Glutamatergic neuron (in vitro differentiated cells): Measurements from ENCODE around the gene LHX2. TPM values are rescaled to one million over a fixed set of nuclear protein-coding genes. Genes with fewer than 3 reads are reported as not detected.

Source experiments
- DNase-seq: peaks from one replicate; pipeline ENCODE4 v3.0.0; 2022
- H3K27ac Mint-ChIP-seq: one replicate; pipeline ENCODE4 v1.8.0; 2020; ENCODE audit warnings: mild to moderate bottlenecking, mixed read lengths, inconsistent platforms; ENCODE audit not compliant: unreplicated experiment
- H3K27me3 Mint-ChIP-seq: one replicate; pipeline ENCODE4 v1.8.0; 2020; ENCODE audit warnings: mild to moderate bottlenecking, moderate library complexity, mixed read lengths, inconsistent platforms; ENCODE audit not compliant: unreplicated experiment
- H3K36me3 Mint-ChIP-seq: one replicate; pipeline ENCODE4 v1.8.0; 2020; ENCODE audit warnings: mild to moderate bottlenecking, mixed read lengths, inconsistent platforms; ENCODE audit not compliant: unreplicated experiment
- H3K4me1 Mint-ChIP-seq: one replicate; pipeline ENCODE4 v1.8.0; 2020; ENCODE audit warnings: mild to moderate bottlenecking, low read depth, mixed read lengths, inconsistent platforms; ENCODE audit not compliant: unreplicated experiment
- H3K4me3 Mint-ChIP-seq: one replicate; pipeline ENCODE4 v1.8.0; 2020; ENCODE audit warnings: mild to moderate bottlenecking, mixed read lengths, inconsistent platforms; ENCODE audit not compliant: unreplicated experiment
- H3K9me3 Mint-ChIP-seq: one replicate; pipeline ENCODE4 v1.8.0; 2020; ENCODE audit warnings: mild to moderate bottlenecking, moderate library complexity, mixed read lengths, inconsistent platforms; ENCODE audit not compliant: unreplicated experiment
- CTCF ChIP-seq: fragments of 200-600 bp; sonication (generic); IDR thresholded peaks from one replicate; pipeline ENCODE4 v1.5.0; 2021; ENCODE audit not compliant: partially characterized antibody, unreplicated experiment
- total RNA-seq: library from RNA; stranded (reverse); fragmentation: NEBNext Ultra II Directional; extraction: Animal tissue kit (Norgen Biotek cat#: 25700); gene quantifications from one replicate; pipeline ENCODE4 v1.2.1, GENCODE V29; 2021; ENCODE audit not compliant: unreplicated experiment

Gene LHX2
- total RNA-seq, 1 donor from 2014 or later = 6.7 TPM

DNA sequence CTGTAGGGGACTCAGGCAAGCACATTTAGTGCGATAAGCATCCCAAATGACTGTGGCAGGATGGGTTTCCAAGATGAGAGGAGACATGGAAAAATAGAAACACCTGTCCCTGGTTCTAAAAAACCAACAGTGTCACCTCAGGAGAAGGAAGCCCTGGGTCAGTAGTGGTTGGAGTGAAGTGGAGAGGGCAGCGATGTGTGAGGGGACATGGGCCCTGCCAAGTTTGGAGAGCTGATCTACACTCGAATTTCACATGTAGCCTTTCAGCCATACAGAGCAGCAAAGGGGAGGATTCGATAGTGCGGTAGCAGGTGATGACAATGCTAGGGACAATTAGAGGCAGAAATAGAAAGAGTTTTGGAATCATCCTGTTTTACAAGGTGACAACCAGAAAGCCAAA is 32.6 kb upstream of the LHX2 start:
- TF ChIP-seq CTCF = no peak
- H3K27ac Mint-ChIP-seq = no peak overlapping the region
- H3K36me3 Mint-ChIP-seq = no peaks in the 10 kb centered on the region
- H3K27me3 Mint-ChIP-seq = peaks cover 5% of the 10 kb centered on the region
- H3K9me3 Mint-ChIP-seq = peaks cover 3% of the 10 kb centered on the region
- DNase-seq = no peak
- H3K4me3 Mint-ChIP-seq = no peak overlapping the region
- no peaks in the 10 kb centered on the region for H3K4me1 Mint-ChIP-seq

DNA sequence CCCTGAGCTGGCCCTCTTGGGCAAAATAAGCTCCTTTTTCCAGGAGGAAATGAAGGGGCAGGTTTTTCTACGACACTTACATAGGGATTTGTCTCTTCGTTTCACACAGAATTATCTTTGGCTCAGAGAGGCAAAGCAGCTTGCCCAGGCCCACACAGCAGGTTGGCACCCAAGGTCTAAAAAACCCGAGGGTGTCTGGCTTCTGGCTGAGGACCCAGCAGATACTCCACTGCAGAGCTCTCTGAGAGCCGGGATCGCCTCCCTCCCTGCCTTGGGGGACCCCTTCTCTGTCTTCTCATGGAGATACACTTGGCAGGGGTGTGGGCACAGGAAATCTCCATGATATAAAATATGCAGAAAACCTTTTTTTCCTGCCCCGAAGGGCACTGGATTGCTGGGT is 29.0 kb upstream of the LHX2 start:
- H3K4me3 Mint-ChIP-seq = no peak overlapping the region
- DNase-seq = no peak
- peaks cover 12% of the 10 kb centered on the region for H3K27me3 Mint-ChIP-seq
- no peaks in the 10 kb centered on the region for H3K9me3 Mint-ChIP-seq
- no peak for TF ChIP-seq CTCF
- no peaks in the 10 kb centered on the region for H3K4me1 Mint-ChIP-seq
- H3K27ac Mint-ChIP-seq = no peak overlapping the region
- H3K36me3 Mint-ChIP-seq = no peaks in the 10 kb centered on the region

DNA sequence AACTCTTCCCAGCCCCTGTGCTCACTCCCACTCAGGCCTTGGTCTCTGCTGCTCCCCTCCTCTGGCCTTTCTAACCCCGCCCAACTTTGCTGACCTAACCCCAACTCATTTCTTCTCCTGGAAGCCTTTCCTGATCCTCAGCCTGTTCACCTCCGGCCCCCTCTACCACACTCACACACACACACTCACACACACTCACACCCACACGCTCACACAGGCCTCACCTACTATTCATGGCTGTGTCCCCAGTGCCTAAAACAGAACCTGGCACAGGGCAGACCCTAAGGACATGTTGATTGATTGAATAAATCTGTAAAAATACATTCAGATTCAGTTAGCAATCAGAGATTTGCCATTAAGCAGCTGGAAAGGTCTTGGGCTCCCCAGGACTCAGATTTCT is 28.5 kb upstream of the LHX2 start:
- TF ChIP-seq CTCF = no peak
- no peaks in the 10 kb centered on the region for H3K9me3 Mint-ChIP-seq
- H3K27ac Mint-ChIP-seq = no peak overlapping the region
- no peak for DNase-seq
- H3K27me3 Mint-ChIP-seq = peaks cover 13% of the 10 kb centered on the region
- H3K4me3 Mint-ChIP-seq = no peak overlapping the region
- no peaks in the 10 kb centered on the region for H3K36me3 Mint-ChIP-seq
- H3K4me1 Mint-ChIP-seq = no peaks in the 10 kb centered on the region

DNA sequence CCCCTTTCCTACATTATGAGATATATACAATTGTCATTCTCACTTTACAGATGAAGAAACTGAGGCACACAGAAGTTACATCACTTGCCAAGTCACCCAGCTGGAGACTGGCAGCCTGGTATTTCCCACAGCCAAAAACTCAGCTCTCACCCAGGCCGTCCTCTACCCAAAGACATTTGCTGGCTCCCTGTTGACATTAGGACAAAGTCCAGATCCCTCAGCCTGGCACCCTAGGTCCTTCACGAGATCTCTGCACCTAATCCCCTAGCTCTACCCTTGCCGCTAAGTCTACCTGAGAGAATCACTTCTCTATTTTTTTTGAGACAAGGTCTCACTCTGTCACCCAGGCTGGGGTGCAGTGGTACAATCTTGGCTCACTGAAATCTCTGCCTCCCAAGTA is 26.8 kb upstream of the LHX2 start:
- H3K4me3 Mint-ChIP-seq = no peak overlapping the region
- no peak for DNase-seq
- no peaks in the 10 kb centered on the region for H3K4me1 Mint-ChIP-seq
- TF ChIP-seq CTCF = no peak
- no peak overlapping the region for H3K27ac Mint-ChIP-seq
- peaks cover 14% of the 10 kb centered on the region for H3K27me3 Mint-ChIP-seq
- no peaks in the 10 kb centered on the region for H3K36me3 Mint-ChIP-seq
- no peaks in the 10 kb centered on the region for H3K9me3 Mint-ChIP-seq

DNA sequence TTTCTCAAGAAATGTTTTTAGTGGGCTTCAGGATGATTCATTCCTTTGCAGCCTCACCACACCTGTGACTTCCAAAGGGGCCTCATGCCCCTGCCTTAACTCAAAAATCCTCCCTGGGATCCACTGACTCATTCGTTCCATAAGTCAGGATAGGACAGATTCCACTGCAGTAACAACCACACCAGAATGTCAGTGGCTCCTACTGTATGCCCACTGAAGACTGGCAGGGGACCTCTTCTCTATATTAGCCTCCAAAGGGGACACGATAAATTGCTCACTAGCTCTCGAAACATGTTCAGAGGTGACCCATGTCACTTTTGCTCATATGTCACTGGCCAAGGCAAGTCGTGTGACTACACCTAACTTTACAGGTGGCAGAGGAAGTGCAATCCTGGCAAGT is 25.7 kb upstream of the LHX2 start:
- no peaks in the 10 kb centered on the region for H3K4me1 Mint-ChIP-seq
- H3K36me3 Mint-ChIP-seq = no peaks in the 10 kb centered on the region
- no peak overlapping the region for H3K27ac Mint-ChIP-seq
- H3K4me3 Mint-ChIP-seq = no peak overlapping the region
- H3K9me3 Mint-ChIP-seq = no peaks in the 10 kb centered on the region
- DNase-seq = no peak
- peaks cover 14% of the 10 kb centered on the region for H3K27me3 Mint-ChIP-seq
- no peak for TF ChIP-seq CTCF
